Neural crest cell (in vitro differentiated cells): ENCODE data around the gene TBC1D13. TPM values are rescaled to one million over a fixed set of nuclear protein-coding genes. Genes with fewer than 3 reads are reported as not detected.

ENCODE experiments used
- total RNA-seq: library from RNA; stranded (reverse); gene quantifications from 2 replicates; pipeline ENCODE4 v1.2.1, GENCODE V29; 2021

Gene TBC1D13
- total RNA-seq, 1 donor from 2014 or later, result 32.3 TPM

Other genes starting within 250 kb of the TBC1D13 start
- 280 and 289 TPM in 2 replicates for gene SPTAN1, start 234.7 kb upstream of the TBC1D13 start, total RNA-seq
- gene DYNC2I2, start 130.4 kb upstream of the TBC1D13 start, total RNA-seq, result 120 and 128 TPM in 2 replicates
- gene SET, start 98.0 kb upstream of the TBC1D13 start, total RNA-seq, result 891 and 930 TPM in 2 replicates
- 28.0 and 30.0 TPM in 2 replicates for gene PKN3, start 84.8 kb upstream of the TBC1D13 start, total RNA-seq
- gene ZDHHC12, start 63.1 kb upstream of the TBC1D13 start, total RNA-seq, result 15.1 and 15.7 TPM in 2 replicates
- gene ZER1, start 15.3 kb upstream of the TBC1D13 start, total RNA-seq, result 19.1 and 19.3 TPM in 2 replicates
- gene ENDOG, start 31.2 kb downstream of the TBC1D13 start, total RNA-seq, result 21.9 and 23.7 TPM in 2 replicates
- 66.7 and 66.8 TPM in 2 replicates for gene SPOUT1, start 42.5 kb downstream of the TBC1D13 start, total RNA-seq
- gene KYAT1, start 94.7 kb downstream of the TBC1D13 start, total RNA-seq, result 17.7 and 17.9 TPM in 2 replicates
- 48.5 and 49.7 TPM in 2 replicates for gene LRRC8A, start 94.9 kb downstream of the TBC1D13 start, total RNA-seq
- 3.9 and 5.0 TPM in 2 replicates for gene PHYHD1, start 133.7 kb downstream of the TBC1D13 start, total RNA-seq
- gene DOLK, start 160.3 kb downstream of the TBC1D13 start, total RNA-seq, result 20.7 and 21.1 TPM in 2 replicates
- 128 TPM in 2 replicates for gene NUP188, start 160.4 kb downstream of the TBC1D13 start, total RNA-seq
- gene SH3GLB2, start 241.1 kb downstream of the TBC1D13 start, total RNA-seq, result 71.7 and 76.1 TPM in 2 replicates
- gene MIGA2, start 249.4 kb downstream of the TBC1D13 start, total RNA-seq, result 34.4 and 38.3 TPM in 2 replicates